Bronchial epithelial cell (primary cell): ENCODE results near the gene PHF2. TPM values are rescaled to one million over a fixed set of nuclear protein-coding genes. Genes with fewer than 3 reads are reported as not detected.

Experiments used
- DNase-seq: peaks from one replicate; pipeline ENCODE4 v3.0.0-alpha.2; 2010; ENCODE audit warnings: low read depth
- FAIRE-seq: peaks from 2 replicates; lab custom pipeline; 2011; peaks lifted over from hg19 to GRCh38; lab: Jason Lieb, UNC
- H3K27me3 ChIP-seq: 2 replicates; pipeline ENCODE4 v1.5.1; 2011; ENCODE audit warnings: low read length; ENCODE audit not compliant: control insufficient read depth, insufficient read depth
- H3K36me3 ChIP-seq: 2 replicates; pipeline ENCODE4 v1.5.1; 2011; ENCODE audit warnings: low read length; ENCODE audit not compliant: control insufficient read depth, insufficient read depth
- H3K4me3 ChIP-seq: 2 replicates; pipeline ENCODE4 v1.5.1; 2011; ENCODE audit warnings: mild to moderate bottlenecking, low read depth, low read length, control low read depth
- total RNA-seq: library from RNA; depleted of rRNA; stranded (reverse); fragments of >200 nt; gene quantifications from 2 replicates; pipeline ENCODE4 v1.2.1, GENCODE V29; 2014
- TF ChIP-seq, protein P1 (sequence below): IDR thresholded peaks from 2 replicates; pipeline ENCODE4 v1.5.1; 2011; ENCODE audit warnings: mild to moderate bottlenecking, moderate library complexity, low read length, control low read depth, inconsistent platforms; ENCODE audit not compliant: insufficient read depth, severe bottlenecking

The PHF2 gene
- total RNA-seq, 1 donor from 2014 or later, result 10.0 TPM

DNA sequence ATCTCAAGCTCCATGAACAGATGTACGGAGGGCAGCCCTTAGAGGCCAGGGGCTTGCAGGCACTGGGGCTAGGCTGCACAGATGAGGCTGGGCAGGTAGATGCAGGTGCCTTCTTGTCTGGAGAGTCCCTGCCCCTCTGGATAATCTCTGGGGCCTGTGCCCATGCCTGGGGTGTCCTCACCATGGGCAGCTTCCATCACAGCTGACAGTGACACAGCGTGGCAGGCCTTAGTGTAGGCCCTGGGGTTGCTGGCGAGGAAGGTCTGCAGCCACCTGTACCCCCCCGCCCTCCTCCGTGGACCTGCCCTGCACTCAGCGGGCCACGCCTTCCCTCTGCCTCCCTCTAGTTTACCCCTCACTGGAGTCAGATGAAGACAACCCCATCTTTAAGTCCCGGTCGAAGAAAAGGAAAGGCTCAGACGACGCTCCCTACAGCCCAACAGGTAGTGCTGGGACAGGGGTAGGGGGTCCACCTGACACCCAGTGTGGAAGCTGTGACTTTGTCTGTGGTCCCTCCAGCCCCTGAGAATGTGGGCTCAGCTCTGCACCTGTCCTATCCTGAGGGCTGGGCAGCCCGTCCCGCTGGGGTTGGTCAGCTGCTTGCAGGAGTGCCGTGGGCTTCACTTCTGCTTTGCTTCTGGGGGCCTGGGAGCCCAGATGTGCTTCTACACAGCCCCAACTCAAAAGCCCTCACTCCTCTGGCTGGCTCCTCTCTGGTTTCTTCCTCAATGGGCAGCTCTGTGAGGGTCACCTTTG, 98.4 kb downstream of the PHF2 start:
- DNase-seq (no peak), FAIRE-seq (peak; percentile 64)
- Histone ChIP-seq H3K36me3 (peaks cover 10% of the 10 kb centered on the region), H3K4me3 (no peak overlapping the region), H3K27me3 (no peaks in the 10 kb centered on the region)
- TF ChIP-seq, protein P1, sequence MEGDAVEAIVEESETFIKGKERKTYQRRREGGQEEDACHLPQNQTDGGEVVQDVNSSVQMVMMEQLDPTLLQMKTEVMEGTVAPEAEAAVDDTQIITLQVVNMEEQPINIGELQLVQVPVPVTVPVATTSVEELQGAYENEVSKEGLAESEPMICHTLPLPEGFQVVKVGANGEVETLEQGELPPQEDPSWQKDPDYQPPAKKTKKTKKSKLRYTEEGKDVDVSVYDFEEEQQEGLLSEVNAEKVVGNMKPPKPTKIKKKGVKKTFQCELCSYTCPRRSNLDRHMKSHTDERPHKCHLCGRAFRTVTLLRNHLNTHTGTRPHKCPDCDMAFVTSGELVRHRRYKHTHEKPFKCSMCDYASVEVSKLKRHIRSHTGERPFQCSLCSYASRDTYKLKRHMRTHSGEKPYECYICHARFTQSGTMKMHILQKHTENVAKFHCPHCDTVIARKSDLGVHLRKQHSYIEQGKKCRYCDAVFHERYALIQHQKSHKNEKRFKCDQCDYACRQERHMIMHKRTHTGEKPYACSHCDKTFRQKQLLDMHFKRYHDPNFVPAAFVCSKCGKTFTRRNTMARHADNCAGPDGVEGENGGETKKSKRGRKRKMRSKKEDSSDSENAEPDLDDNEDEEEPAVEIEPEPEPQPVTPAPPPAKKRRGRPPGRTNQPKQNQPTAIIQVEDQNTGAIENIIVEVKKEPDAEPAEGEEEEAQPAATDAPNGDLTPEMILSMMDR, result no peak

DNA sequence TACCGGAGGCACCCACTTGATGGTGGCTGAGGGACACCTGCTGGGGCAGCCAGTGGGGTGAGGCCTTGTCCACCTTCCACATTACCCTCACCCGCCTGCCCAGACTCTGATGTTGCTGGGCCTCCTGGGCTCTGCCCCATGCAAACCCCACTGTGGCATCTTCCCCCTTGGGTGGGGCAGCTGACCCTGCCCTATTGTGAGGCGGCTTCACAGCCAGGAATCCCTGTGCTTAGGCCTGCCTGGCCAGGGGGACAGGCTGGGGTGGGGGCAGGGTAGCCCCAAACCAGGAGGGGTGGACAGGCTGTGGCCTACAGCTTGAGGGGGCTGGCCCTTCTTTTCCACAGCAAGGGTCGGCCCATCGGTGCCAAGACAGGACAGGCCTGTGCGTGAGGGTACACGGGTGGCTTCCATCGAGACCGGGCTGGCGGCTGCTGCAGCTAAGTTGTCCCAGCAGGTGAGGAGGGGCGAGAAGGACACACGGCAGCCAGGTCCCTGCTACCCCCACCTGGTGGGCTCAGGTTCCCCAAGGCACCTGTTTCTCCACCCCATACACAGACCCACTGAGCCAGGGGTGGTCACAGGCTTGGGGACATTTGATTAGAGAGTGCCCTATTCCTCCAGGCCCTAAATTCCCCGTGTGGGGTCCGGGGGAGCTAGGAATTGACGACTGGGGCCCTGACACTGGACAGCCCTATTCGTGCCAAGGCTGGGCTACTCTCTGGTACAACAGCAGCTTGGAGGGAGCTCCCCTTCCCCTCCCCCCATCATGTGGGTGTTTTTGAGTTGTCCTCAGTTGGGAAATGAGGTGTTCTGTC, 99.2 kb downstream of the PHF2 start:
- DNase-seq (no peak), FAIRE-seq (no peak)
- Histone ChIP-seq H3K27me3 (no peaks in the 10 kb centered on the region), H3K36me3 (peaks cover 10% of the 10 kb centered on the region), H3K4me3 (no peak overlapping the region)
- TF ChIP-seq, protein P1, result no peak

DNA sequence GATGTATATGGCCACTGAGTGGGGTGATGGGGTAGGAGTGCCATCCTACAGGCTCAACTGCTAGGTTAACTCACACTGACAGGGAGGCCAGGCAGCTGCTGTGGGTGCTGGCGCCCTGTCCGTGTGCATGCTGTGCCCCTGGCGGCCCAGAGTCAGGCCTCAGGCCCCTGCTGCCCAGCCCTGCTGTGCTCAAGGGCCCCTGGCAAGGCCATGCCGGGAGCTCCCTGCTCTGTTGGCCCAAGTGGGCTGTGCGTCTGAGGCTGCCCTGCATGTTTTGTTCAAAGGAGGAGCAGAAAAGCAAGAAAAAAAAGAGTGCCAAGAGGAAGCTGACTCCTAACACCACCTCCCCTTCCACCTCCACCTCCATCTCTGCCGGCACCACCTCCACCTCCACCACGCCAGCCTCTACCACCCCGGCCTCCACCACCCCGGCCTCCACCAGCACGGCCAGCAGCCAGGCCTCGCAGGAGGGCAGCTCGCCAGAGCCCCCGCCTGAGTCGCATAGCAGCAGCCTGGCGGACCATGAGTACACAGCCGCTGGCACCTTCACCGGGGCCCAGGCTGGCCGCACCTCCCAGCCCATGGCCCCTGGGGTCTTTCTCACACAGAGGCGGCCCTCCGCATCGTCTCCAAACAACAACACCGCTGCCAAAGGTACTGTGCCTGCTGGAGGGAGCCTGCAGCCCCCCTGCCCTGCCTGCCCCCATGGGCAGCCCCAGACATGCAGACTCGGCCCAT, 100.1 kb downstream of the PHF2 start:
- no peaks in the 10 kb centered on the region for H3K27me3 ChIP-seq
- H3K4me3 ChIP-seq, result no peak overlapping the region
- TF ChIP-seq, protein P1, result no peak
- DNase-seq (no peak), FAIRE-seq (no peak)
- peaks cover 10% of the 10 kb centered on the region for H3K36me3 ChIP-seq

DNA sequence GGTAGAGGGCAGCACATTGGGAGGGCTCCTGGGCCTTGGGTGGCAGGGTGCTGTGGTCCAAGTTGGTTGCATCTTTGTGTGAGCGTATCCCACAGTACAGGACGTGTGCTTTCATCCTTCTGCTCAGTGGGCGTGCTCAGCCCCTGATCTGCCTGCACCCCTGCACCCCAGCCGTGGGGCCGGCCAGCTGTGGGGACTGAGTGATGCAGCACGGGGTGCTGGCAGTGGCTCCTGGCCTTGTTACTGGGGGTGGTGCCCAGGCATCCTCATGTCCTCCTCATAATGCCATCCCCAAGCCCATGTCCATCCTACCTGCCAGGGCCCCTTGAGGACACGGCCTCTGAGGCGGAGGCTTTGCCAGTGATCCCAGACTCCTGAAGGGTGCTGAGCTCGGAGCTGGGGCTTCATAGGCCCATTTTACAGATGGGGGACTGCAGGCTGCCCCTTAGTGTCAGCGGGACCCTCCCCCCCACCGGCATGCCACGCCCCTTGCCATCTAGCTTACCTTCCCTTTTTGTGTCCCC, 100.7 kb downstream of the PHF2 start:
- Histone ChIP-seq H3K4me3 (no peak overlapping the region), H3K36me3 (peaks cover 10% of the 10 kb centered on the region), H3K27me3 (no peaks in the 10 kb centered on the region)
- DNase-seq, result no peak
- FAIRE-seq, result no peak
- TF ChIP-seq, protein P1, result no peak

DNA sequence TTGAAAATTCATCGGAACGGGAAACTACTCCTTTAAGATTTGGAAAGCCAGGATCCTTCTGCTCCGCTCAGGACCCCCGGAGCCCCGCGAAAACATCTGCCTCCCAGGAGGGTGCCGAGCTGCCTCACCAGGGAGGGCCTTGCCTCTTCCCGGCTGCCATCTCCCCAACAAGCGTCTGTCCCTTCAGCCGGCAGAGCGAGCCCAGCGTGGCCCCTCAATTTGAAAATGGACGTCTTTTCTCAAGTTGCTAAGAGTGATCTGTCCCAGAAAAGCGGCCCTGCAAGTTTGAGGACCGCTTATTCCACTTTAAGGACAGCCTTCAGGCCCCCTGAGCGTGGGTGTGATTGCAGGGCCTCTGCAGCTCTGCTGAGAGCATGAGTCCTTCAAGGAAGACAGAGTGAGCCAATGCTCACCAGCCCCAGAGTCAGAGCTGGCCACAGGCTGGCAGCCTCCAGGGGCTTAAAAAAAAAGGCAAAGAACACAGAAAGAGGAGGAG, 101.3 kb downstream of the PHF2 start:
- peaks cover 10% of the 10 kb centered on the region for H3K36me3 ChIP-seq
- FAIRE-seq, result no peak

More for the DNA sequence above, 101.3 kb downstream of the PHF2 start:
- no peaks in the 10 kb centered on the region for H3K27me3 ChIP-seq
- no peak overlapping the region for H3K4me3 ChIP-seq
- TF ChIP-seq, protein P1, result no peak
- DNase-seq, result no peak
